Endodermal cell (in vitro differentiated cells): ENCODE results near the gene DAZAP2. TPM values are rescaled to one million over a fixed set of nuclear protein-coding genes. Genes with fewer than 3 reads are reported as not detected.
"Not testable (repeated sequence)": the region's sequence is repeated elsewhere in the genome, so short reads cannot be mapped to it uniquely, and the experiment has no call there.

Experiments
- DNase-seq: peaks from one replicate; pipeline ENCODE4 v3.0.0-alpha.2; 2017
- H3K27ac ChIP-seq: 2 replicates; pipeline ENCODE4 v1.5.1; 2013; ENCODE audit warnings: mild to moderate bottlenecking, low read depth, low read length, moderate library complexity
- H3K27me3 ChIP-seq: 2 replicates; pipeline ENCODE4 v1.6.1; 2013; ENCODE audit warnings: mild to moderate bottlenecking, low read length, moderate library complexity; ENCODE audit not compliant: insufficient read depth, control insufficient read depth, poor library complexity, severe bottlenecking
- H3K36me3 ChIP-seq: 2 replicates; pipeline ENCODE4 v1.7.0; 2013; ENCODE audit warnings: mild to moderate bottlenecking, low read length, moderate library complexity; ENCODE audit not compliant: control insufficient read depth, insufficient read depth
- H3K4me1 ChIP-seq: one replicate; pipeline ENCODE4 v1.7.0; 2013; ENCODE audit warnings: low read length; ENCODE audit not compliant: control insufficient read depth, insufficient read depth
- H3K4me3 ChIP-seq: 2 replicates; pipeline ENCODE4 v1.5.1; 2013; ENCODE audit warnings: mild to moderate bottlenecking, low read length, moderate library complexity
- H3K9ac ChIP-seq: 2 replicates; pipeline ENCODE4 v1.6.1; 2013; ENCODE audit warnings: mild to moderate bottlenecking, low read length, moderate library complexity; ENCODE audit not compliant: poor library complexity, severe bottlenecking; ENCODE audit errors: extremely low read depth
- H3K9me3 ChIP-seq: 2 replicates; pipeline ENCODE4 v1.6.1; 2013; ENCODE audit warnings: mild to moderate bottlenecking, low read length, moderate library complexity; ENCODE audit not compliant: control insufficient read depth
- H3K27ac Mint-ChIP-seq: 2 replicates; pipeline ENCODE4 v1.8.0; 2020; ENCODE audit warnings: mixed read lengths
- H3K27me3 Mint-ChIP-seq: 2 replicates; pipeline ENCODE4 v1.8.0; 2021; ENCODE audit warnings: mild to moderate bottlenecking, mixed read lengths; ENCODE audit not compliant: insufficient read depth
- H3K36me3 Mint-ChIP-seq: 2 replicates; pipeline ENCODE4 v1.8.0; 2020; ENCODE audit warnings: low read depth, mixed read lengths
- H3K4me1 Mint-ChIP-seq: 2 replicates; pipeline ENCODE4 v1.8.0; 2020; ENCODE audit warnings: mixed read lengths
- H3K4me3 Mint-ChIP-seq: 2 replicates; pipeline ENCODE4 v1.8.0; 2020; ENCODE audit warnings: mild to moderate bottlenecking, moderate library complexity, mixed read lengths
- H3K9me3 Mint-ChIP-seq: 2 replicates; pipeline ENCODE4 v1.8.0; 2020; ENCODE audit warnings: mild to moderate bottlenecking, mixed read lengths
- WGBS, 2 experiments: methylation state at CpG; one replicate each; pipeline versions ENCODE4 v1.1.5 to v1.1.7; 2013; ENCODE audit warnings: missing lambda C conversion rate in 2 of 2, mixed read lengths in 1 of 2; ENCODE audit not compliant: insufficient coverage in 1 of 2, insufficient read length in 1 of 2; 5-methylcytosine and 5-hydroxymethylcytosine counted together
- total RNA-seq, 2 donors: library from RNA; stranded (reverse); fragmentation: NEBNext Ultra II Directional in 1 of 2; extraction: Animal tissue kit (Norgen Biotek cat#: 25700) in 1 of 2; gene quantifications; 2 replicates in 1 of 2; 3 replicates in 1 of 2; pipeline ENCODE4 v1.2.1, GENCODE V29; 2021
- TF ChIP-seq, protein P1 (sequence below): fragments of 200-600 bp; sonication (generic); conservative IDR thresholded peaks from 2 replicates; pipeline ENCODE4 v1.5.0; 2021; ENCODE audit warnings: antibody characterized with exemption, mild to moderate bottlenecking

DAZAP2 gene
- total RNA-seq, 2 donors from 2014 or later, result 31.5 to 42.7 TPM

DNA sequence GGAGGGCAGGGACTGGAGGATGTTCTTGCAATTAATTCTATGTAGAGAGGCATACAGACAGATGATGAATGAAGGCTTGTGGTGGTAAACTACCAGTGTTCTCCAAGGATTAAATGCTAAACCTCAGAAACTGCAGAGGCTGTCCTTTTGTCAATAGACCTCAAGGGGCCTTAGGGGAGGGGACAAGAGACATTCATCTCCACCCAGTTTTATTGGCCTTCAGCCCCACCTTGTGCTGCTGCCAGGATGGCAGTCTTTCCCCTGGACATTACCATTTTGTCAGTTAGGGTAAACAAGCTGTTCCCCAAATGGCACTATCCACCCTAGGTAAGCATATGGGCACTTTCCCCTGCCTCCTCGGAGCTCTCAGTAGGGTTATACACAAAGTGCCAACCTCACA is 36.5 kb downstream of the DAZAP2 start:
- Mint-ChIP-seq H3K9me3 (no peaks in the 10 kb centered on the region), H3K27me3 (peaks cover 9% of the 10 kb centered on the region), H3K4me1 (peaks cover 14% of the 10 kb centered on the region), H3K36me3 (peaks cover 5% of the 10 kb centered on the region), H3K4me3 (no peak overlapping the region), H3K27ac (no peak overlapping the region)
- H3K9me3 ChIP-seq, result no peaks in the 10 kb centered on the region
- H3K4me3 ChIP-seq, result no peak overlapping the region
- H3K36me3 ChIP-seq, result no peaks in the 10 kb centered on the region
- no peak overlapping the region for H3K9ac ChIP-seq
- WGBS, 2 experiments, result 92 to 100% methylated on average over 1 of the region's 1 CpG
- no peaks in the 10 kb centered on the region for H3K27me3 ChIP-seq
- no peak for DNase-seq
- H3K27ac ChIP-seq, result no peak overlapping the region
- TF ChIP-seq, protein P1, sequence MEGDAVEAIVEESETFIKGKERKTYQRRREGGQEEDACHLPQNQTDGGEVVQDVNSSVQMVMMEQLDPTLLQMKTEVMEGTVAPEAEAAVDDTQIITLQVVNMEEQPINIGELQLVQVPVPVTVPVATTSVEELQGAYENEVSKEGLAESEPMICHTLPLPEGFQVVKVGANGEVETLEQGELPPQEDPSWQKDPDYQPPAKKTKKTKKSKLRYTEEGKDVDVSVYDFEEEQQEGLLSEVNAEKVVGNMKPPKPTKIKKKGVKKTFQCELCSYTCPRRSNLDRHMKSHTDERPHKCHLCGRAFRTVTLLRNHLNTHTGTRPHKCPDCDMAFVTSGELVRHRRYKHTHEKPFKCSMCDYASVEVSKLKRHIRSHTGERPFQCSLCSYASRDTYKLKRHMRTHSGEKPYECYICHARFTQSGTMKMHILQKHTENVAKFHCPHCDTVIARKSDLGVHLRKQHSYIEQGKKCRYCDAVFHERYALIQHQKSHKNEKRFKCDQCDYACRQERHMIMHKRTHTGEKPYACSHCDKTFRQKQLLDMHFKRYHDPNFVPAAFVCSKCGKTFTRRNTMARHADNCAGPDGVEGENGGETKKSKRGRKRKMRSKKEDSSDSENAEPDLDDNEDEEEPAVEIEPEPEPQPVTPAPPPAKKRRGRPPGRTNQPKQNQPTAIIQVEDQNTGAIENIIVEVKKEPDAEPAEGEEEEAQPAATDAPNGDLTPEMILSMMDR, result no peak
- no peaks in the 10 kb centered on the region for H3K4me1 ChIP-seq

DNA sequence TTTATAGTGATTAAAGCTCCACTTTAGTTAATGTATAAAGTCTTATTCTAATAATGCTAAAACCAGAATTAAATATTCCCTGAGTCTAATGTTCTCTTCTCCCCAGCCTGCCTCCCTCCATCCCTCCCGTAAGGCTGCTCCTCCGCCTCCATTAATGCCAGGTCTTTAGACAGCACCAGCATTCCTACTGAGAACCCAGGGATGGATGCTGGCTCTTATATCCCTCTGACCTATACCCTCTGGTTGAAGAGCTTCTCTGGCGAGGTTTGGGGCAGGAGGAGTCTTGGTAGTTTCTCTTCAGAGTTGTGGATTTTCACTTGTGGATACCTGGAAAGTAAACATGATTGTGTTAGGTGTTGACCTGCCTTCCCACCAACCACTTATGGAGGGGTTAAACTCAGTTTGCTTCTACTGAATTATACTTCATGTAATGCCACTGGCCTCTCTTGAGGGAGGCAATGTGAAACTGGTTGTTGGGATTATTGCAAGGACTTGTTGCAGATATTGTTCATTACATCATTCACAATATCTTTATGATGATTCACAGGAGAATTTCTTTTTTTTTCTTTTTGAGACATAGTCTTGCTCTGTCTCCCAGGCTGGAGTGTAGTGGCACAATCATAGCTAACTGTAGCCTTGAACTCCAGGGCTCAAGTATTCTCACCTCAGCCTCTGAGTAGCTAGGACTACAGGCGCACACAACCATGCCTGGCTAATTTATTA is 42.7 kb downstream of the DAZAP2 start:
- no peaks in the 10 kb centered on the region for H3K27me3 ChIP-seq
- no peaks in the 10 kb centered on the region for H3K36me3 ChIP-seq
- H3K9me3 ChIP-seq, result no peaks in the 10 kb centered on the region
- 83 to 86% methylated on average over 1 to 4 of the region's 4 CpGs for WGBS, 2 experiments
- no peak overlapping the region for H3K4me3 Mint-ChIP-seq
- no peak overlapping the region for H3K27ac ChIP-seq
- H3K27ac Mint-ChIP-seq, result no peak overlapping the region
- H3K9ac ChIP-seq, result no peak overlapping the region
- H3K4me1 ChIP-seq, result no peaks in the 10 kb centered on the region
- H3K9me3 Mint-ChIP-seq, result no peaks in the 10 kb centered on the region
- TF ChIP-seq, protein P1, result no peak
- H3K4me3 ChIP-seq, result no peak overlapping the region
- no peaks in the 10 kb centered on the region for H3K4me1 Mint-ChIP-seq
- H3K36me3 Mint-ChIP-seq, result no peaks in the 10 kb centered on the region
- DNase-seq, result no peak
- no peaks in the 10 kb centered on the region for H3K27me3 Mint-ChIP-seq

DNA sequence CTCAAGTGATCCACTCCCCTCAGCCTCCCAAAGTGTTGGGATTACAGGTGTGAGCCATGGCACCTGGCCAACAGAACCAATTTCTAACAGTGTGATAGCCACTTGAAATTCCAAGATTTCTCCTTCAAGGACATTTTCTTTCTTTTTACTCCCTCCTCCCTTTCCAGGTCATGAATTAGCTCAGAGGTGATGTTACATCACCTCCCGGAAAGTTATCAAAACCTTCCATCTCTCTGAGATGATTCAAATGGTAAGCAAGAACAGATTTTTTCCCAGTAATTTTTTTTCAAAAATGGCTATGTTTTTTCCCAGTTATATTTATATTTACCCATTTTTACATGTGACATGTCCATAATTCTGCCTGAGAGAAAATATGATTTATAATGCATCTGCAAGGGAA is 47.2 kb downstream of the DAZAP2 start:
- H3K27me3 Mint-ChIP-seq, result no peaks in the 10 kb centered on the region
- H3K9me3 Mint-ChIP-seq, result no peaks in the 10 kb centered on the region
- no peaks in the 10 kb centered on the region for H3K36me3 Mint-ChIP-seq
- WGBS, 2 experiments, result 95 to 100% methylated on average over 1 of the region's 1 CpG
- Histone ChIP-seq H3K4me1 (no peaks in the 10 kb centered on the region), H3K27ac (no peak overlapping the region), H3K4me3 (no peak overlapping the region), H3K9me3 (no peaks in the 10 kb centered on the region), H3K9ac (no peak overlapping the region), H3K27me3 (no peaks in the 10 kb centered on the region), H3K36me3 (no peaks in the 10 kb centered on the region)
- H3K27ac Mint-ChIP-seq, result no peak overlapping the region
- no peak for DNase-seq
- no peak overlapping the region for H3K4me3 Mint-ChIP-seq
- H3K4me1 Mint-ChIP-seq, result peaks cover 2% of the 10 kb centered on the region
- TF ChIP-seq, protein P1, result no peak

DNA sequence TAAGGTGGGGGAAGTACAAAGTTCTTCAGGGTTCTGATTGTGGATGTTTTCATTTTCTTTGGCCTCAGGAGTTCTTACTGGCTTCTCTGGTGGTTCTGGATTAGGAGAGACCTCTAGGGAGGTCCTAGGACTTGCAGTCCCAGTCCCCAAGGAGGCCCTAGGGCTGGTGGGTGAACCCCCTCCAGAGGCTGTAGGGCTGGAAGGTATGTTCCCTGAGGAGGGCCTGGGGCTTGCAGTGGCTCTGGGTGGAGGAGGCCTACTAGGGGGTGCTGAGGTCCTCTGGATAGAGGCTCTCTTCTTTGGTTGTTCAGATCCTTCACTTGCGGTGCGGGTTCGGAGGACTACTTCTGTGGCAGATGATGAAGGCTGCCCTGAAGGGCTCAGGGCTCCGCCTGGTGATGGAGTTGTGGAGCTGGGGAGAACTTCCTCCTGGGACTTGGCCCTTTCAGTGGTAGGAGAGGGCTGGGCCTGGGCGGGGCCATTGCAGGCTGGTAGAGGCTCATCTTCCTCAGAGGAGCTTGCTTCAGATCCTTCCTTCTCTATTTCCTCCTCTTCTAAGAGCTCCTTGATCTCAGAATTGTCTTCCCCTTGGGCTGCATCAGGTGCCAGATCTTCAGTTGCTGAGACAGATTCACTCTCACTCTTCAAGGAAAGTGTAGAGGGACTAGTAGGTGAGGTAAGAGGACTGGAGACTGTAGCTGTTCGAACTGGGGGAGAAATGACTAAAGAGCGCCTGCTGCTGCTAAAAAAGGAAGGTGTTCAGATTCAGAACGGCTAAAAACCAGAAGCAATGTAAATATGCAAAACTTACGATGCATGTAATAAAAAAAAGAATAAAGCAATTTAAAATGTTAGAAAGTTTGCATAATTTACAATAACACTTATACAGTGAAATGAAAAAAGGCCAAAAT is 53.2 kb downstream of the DAZAP2 start:
- H3K4me3 Mint-ChIP-seq, H3K9me3 ChIP-seq, H3K9ac ChIP-seq, H3K36me3 Mint-ChIP-seq, H3K27me3 ChIP-seq, H3K27me3 Mint-ChIP-seq, H3K4me3 ChIP-seq, H3K27ac Mint-ChIP-seq, H3K4me1 ChIP-seq, H3K4me1 Mint-ChIP-seq, H3K9me3 Mint-ChIP-seq, H3K36me3 ChIP-seq, H3K27ac ChIP-seq: not testable (repeated sequence)
- WGBS, 2 experiments, result 93 to 100% methylated on average over 2 to 9 of the region's 9 CpGs
- peak; percentile 70 for DNase-seq
